ENCODE results near the gene TTLL8.

TTLL8 gene

GRCh38 chr22:50035976-50036724 is 21.9 kb downstream of the TTLL8 start:
- in situ Hi-C loops (cut with MboI; ENCODE audit: low pct_unique_long_range_greater_than_20kb, low sequenced_read_pairs, unreplicated experiment) = loop anchor here (25.0 kb wide), 2 partner anchors 99 to 274 kb away; no protein-coding TSS in a partner anchor
- TF ChIP-seq CTCF (IDR thresholded peaks at IDR 0.05; ENCODE audit: extremely low read depth, insufficient read depth, missing control alignments) = no peak
- no peak for DNase-seq (ENCODE audit: low spot score)

GRCh38 chr22:50035131-50035881 is 22.8 kb downstream of the TTLL8 start:
- no peak for TF ChIP-seq CTCF (IDR thresholded peaks at IDR 0.05; ENCODE audit: extremely low read depth, insufficient read depth, missing control alignments)
- in situ Hi-C loops (cut with MboI; ENCODE audit: low pct_unique_long_range_greater_than_20kb, low sequenced_read_pairs, unreplicated experiment) = loop anchor here (25.0 kb wide), 2 partner anchors 98 to 273 kb away; no protein-coding TSS in a partner anchor

GRCh38 chr22:50034126-50035081 is 23.7 kb downstream of the TTLL8 start:
- no peak for TF ChIP-seq CTCF (IDR thresholded peaks at IDR 0.05; ENCODE audit: extremely low read depth, insufficient read depth, missing control alignments)
- in situ Hi-C loops (cut with MboI; ENCODE audit: low pct_unique_long_range_greater_than_20kb, low sequenced_read_pairs, unreplicated experiment) = loop anchor here (25.0 kb wide), 2 partner anchors 97 to 272 kb away; no protein-coding TSS in a partner anchor
- no peak for DNase-seq (ENCODE audit: low spot score)

More at GRCh38 chr22:50035131-50035881, 22.8 kb downstream of the TTLL8 start:
- no peak for DNase-seq (ENCODE audit: low spot score)

GRCh38 chr22:50032941-50033601 is 25.0 kb downstream of the TTLL8 start:
- in situ Hi-C loops (cut with MboI; ENCODE audit: low pct_unique_long_range_greater_than_20kb, low sequenced_read_pairs, unreplicated experiment) = loop anchor here (25.0 kb wide), 2 partner anchors 96 to 271 kb away; no protein-coding TSS in a partner anchor
- no peak for DNase-seq (ENCODE audit: low spot score)
- no peak for TF ChIP-seq CTCF (IDR thresholded peaks at IDR 0.05; ENCODE audit: extremely low read depth, insufficient read depth, missing control alignments)

GRCh38 chr22:50032109-50032871 is 25.8 kb downstream of the TTLL8 start:
- no peak for TF ChIP-seq CTCF (IDR thresholded peaks at IDR 0.05; ENCODE audit: extremely low read depth, insufficient read depth, missing control alignments)
- DNase-seq (ENCODE audit: low spot score) = no peak
- in situ Hi-C loops (cut with MboI; ENCODE audit: low pct_unique_long_range_greater_than_20kb, low sequenced_read_pairs, unreplicated experiment) = loop anchor here (25.0 kb wide), 2 partner anchors 95 to 270 kb away; no protein-coding TSS in a partner anchor
